ENCODE data around the gene CARD19.

Gene CARD19, protein sequence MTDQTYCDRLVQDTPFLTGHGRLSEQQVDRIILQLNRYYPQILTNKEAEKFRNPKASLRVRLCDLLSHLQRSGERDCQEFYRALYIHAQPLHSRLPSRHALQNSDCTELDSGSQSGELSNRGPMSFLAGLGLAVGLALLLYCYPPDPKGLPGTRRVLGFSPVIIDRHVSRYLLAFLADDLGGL

GRCh38 chr9:93096131-93096802 lies at the start of gene CARD19:
CARD19 (plus strand) TSS chr9:93096217; CDS start chr9:93096346, 129 bp downstream.
- DNase-seq: no peak

DNA sequence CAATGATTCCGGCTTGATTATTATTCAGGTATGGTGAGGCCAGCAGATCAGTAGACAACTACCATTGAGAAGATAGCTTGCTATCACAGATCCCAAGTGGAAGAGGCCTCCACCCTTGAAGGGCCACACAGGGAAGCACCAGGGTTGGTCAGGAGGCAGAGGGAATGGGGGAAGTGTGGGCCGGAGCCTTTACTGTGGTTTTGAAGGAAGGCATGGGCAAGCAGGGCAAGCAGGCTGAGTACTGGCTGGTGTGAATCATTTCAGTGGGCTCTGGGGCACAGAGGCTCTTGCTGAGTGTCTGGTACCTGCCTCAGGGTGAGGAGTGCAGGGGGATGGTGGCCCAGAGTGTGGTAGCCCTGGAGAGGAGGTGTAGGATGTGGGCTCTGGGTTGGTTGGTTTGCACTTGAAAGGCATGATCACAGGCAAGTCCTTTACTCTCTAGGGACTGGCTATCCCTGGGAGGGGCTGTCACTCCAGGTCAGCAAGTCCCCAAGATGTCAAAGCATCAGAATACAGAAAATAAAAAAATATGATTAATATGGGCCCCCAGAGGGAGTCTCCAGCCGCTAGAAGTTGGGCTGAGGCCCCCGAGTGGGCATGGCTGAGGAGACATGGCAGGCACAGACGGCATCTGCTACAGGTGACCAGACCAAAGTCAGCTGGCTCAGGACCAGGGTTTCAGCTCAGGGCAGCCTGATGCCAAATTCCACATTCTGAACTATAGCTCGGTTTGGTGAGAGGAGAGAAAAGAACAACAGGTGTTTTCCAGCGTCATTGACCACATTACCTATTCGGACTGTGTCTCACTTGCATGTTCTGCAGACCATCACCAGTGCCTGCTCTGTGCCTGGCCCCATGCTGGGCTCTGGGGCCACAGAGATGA lies 47.2 kb upstream of the CARD19 start:
- no peak for DNase-seq

DNA sequence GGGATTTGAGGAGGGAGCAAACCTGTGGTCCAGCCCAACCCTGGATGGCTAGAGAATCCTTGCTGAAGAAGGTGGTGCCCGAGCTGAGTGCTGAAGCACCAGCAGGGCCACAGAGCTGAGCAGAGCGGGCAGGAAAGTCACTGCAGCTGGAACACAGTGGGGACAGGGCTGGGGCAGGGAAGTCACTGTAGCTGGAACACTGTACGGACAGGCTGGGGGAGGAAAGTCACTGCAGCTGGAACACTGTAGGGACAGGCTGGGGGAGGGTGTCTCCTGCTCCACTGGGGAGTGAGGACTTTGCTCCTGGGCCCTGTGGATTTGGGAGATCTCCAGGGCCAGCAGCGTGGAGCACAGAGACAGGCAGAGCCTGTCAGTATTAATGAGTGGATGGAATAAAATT lies 46.5 kb upstream of the CARD19 start:
- no peak for DNase-seq

GRCh38 chr9:93050231-93050630 lies 45.8 kb upstream of the CARD19 start:
- no peak for DNase-seq

DNA sequence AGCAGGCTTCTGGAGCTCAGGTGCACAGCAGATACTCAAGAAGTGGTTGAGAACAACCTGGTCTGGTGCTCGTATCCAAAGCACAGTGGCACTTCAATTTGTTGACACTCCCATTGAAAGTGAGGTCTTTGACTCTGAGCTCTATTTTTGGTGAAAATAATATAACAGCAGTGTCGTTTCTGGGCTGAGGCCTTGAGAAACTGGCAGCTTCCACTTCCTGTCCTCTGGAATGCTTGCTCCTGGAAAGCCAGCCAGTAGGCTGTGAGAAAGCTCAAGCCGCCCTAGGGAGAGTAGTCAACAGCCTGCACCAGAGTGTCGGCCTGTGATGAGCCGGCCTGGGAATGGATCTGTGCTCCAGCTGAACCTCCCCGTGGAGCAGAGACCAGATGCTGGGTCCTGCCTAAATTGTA lies 44.3 kb upstream of the CARD19 start:
- DNase-seq: no peak

DNA sequence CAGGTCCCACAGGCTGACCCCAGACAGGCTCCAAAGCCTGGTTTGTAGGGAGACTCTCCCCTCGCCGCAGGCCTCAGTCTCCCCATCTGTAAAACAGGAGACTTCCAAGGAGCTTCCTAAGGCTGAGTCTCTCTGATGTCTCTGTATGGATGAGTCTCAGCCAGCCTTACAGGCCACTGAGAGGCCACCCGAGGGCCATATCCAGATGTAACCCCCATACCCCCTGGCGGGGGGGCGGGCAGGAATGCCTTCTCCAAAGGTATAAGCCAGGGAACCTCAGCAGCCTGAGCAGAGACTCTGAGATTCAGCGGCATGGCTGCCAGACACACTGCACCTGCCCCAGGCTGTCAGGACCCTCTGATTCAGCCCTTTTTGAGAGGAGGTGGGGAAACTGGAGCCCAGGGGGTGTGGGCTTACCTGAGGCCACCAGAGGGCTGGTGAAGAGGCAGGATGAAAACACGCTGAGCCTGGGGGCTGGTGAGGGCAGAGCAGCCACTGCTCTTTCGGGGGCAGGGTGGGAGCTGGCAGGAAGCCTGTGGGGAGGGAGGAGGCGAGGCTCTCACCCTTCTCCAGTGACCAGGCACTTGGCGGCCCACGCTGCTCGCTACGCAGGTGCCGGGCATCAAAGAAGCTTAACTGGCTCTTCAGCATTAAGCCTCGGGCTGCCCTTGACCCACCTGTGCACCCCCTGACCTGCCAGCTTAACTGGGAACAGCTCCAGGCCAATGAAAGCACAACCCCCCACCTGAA lies 43.1 kb upstream of the CARD19 start:
- DNase-seq: no peak

- DNase-seq: no peak
These were observed 42.2 kb upstream of the CARD19 start for GRCh38 chr9:93053781-93054331.

- no peak for DNase-seq
These were observed 41.0 kb upstream of the CARD19 start for GRCh38 chr9:93054758-93055704.

DNA sequence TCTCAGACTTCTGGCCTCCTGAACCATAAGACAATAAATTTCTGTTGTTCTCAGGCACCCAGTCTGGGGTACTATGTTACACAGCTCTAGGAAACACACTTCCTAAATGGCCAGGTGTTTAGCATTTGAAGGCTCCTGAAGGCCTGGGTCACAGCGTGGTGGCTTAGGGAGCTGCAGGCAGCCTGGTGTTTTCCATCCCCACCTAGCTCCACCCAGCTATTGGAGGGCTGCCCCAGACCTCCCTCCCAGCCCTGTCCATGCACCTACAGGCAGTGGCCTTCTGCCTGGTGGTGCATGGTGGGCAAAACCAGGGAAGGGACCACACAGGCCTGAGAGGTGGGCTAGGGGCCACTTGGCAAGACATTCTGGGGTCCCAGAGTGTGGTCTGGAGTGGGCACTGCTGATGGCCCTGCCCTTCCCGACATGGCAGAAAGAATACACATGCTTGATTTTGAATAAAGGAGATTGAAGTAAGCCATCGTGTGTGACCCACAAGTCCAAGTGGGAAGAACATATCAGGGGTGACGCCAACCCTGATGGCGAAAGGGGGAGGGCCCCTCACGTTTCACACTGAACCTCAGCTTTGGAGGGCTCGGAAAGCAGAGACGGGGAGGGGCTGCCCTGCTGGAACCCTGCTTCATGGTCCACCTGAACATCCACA lies 38.8 kb upstream of the CARD19 start:
- no peak for DNase-seq

GRCh38 chr9:93057703-93058354 lies 38.2 kb upstream of the CARD19 start:
- DNase-seq: no peak

DNA sequence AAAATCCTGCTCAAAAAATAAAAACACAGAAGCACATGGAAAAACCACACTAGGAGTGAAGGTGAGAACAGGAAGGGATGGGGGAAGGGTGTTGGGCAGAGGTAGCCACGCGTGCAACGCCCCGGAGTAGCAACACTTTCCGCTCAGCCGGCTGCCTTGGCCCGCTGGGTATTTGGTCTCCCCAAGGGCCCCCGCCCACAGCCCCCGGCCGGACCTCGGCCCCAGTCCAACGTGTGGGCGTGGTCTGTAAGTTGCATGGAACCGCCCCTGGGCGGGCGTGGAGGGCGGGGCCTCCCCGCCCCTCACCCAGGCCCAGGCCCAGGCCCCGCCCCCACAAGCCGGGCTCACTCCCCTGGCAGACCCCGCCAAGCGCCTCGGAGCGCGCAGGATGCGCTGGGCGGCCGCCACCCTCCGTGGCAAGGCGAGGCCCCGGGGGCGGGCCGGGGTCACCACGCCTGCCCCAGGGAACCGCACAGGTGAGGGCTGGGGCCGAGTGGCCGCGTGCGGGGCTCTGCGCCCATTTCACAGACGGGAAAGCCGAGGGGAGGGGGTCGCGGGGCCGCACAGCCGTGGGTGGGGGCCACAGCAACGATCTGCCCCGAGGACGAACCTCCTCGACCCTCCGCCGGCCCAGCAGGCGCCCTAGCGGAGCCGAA lies 37.5 kb upstream of the CARD19 start, which contains the start of gene SUSD3:
SUSD3 (plus strand) TSS at position 347 of the 656 bp plus-strand sequence; CDS start at position 389, 42 bp downstream.
- DNase-seq: peak; percentile 31

- no peak for DNase-seq
These were observed 36.9 kb upstream of the CARD19 start for GRCh38 chr9:93059011-93059714.

- no peak for DNase-seq
These were observed 36.1 kb upstream of the CARD19 start for GRCh38 chr9:93059715-93060578.

DNA sequence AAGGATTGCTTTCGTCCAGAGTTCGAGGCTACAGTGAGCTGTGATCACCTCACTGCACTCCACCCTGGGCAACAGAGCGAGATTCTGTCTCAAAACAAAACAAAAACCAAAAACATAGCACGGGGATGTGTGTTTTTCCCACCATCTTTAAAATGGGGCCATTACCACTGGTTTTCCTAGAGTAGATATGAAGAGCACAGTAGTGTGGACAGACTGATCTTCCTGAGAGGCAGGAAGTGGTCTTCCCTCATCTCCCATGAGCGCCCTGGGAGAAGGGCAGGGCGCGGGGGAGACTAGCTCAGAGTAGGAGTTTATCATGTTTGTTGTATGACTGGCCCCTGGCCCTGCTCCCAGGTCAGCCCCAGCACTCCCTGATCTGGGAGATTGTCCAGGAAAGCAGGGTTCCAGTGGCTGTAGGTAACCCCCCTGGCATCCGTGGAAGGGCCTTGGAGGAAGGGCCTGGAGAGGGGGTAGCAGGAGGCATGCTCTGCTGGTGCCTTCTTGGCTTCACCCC lies 35.2 kb upstream of the CARD19 start:
- DNase-seq: no peak

DNA sequence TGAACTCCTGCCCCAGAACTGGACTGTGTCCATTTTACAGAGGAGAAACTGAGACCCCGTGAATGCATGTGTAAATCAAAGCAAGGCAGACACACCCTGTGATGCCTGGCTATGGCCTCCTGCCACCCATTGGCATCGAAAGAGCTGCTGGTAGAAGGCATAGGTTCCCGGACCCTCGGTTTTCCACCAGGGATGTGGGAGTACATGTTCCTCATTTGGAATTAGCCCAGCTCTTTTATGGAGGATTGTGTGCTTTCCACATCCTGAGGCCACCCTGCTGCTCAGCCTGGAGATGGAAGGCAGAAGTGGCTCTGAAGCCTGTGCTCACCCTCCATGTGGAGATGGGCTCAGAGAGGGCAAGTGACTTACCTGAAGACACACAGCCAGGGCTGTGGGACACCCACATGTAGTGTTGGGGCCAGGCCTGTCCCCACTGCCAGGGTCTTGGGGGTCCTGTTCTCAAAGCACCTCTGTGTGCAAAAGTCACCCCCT lies 34.7 kb upstream of the CARD19 start:
- DNase-seq: no peak

DNA sequence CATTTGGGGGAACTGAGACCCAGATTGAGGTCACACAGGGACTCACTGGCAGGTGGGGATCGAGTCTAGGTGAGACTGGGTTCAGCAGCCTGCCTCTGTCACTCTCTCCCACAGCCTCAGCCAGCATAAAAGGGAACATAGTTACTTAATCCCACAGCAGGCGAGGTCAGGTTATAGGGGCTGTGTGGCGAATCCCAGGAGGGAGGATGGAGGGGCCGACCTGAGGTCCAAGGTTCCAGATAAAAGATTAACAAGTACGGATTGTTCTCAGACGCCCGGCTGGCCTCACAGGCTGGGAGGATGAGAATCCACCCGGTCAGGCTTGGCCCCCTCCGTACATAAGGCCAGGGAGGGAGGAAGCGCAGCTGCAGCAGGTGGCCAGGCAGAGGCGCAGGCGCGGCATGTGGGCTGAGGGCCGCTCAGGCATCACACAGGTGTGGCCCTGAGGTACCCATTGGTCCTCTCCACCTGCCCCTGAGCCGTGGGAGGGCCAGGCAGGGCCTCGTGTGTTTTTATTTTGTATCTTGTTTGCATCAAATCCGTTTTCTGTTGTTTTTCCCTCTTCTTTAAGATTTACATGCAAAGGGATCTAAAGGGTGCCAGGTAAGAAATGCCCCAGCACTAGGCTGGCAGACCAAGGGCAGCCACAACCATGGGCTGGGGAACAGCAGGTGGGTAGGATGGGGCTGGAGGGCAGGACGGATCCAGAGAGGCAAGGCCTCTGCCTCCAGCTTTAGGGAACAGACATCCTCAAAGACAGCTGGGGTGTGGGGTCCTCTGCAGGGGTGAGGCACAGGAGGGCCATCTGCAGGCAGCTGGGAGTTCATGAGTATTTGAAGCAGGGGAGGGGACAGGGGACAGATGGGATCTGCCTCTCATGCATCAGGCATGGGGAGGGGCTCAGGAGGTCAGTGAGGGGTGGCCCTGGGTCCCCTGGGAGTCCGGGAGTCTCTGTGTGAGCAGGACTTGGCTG lies 33.9 kb upstream of the CARD19 start:
- no peak for DNase-seq

Measured in DMS153 (cell line).